ENCODE data around the gene UTP11. TPM values are rescaled to one million over a fixed set of nuclear protein-coding genes. Genes with fewer than 3 reads are reported as not detected.

Gene UTP11
- polyA plus RNA-seq, 12 donors: 80.5 to 128 (median 105) TPM; not detected in 1

- DNase-seq: no peak
Observed at GRCh38 chr1:38064197-38064903, 51.8 kb downstream of the UTP11 start.

DNA sequence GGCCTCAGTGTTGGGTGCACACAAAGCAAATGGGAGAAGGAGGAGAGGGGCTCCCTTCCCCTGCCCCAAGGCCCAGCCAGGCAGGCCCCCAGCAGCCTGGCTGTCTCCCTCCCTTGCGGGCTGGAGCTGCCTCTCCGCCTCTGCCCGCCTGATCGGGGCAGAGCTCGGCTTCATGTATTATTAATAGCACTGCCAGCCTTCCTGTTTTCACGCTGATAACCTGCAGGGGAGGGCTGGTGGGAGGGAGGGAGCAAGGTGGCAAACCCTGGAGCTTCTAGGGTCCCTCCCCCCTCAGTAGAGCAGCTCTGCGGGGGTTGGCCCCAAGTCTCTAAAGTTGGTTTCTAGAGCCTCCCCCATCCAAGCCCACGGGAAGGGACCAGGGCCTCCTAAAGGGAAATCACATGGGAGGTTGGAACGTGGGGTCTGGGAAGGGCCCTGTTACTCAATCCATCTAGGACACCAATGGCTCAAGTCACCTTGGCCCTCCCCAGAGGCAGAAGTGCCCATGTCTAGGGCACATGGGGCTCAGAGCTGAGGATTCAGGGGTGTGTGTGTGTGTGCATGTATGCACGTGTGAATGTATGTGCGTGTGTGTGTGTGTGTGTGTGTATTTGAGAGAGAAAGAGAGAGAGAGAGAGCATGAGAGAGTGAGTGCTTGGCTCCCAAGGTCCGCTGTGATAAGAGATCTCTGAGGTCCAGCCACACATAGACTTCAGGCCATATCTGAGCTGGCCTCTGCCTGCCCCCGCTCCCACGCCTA, 55.9 kb downstream of the UTP11 start:
- DNase-seq: no peak

DNA sequence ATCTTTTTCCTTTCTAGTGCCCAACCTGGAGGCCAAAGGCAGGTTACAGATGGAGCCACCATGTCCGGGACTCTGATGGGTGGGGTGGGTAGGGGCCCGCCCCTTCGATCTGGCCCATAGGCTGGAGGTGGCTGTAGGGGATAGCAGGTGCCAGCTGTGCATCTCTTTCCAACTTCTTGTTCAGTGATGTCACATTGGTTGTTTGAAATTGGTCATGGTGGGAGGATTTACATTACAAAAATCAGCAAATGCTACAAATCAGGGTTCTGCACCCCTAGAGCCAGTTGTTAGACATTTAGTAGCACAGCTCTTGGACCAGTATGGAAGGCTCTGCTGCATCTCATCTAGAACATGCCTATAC, 56.4 kb downstream of the UTP11 start:
- DNase-seq: no peak

DNA sequence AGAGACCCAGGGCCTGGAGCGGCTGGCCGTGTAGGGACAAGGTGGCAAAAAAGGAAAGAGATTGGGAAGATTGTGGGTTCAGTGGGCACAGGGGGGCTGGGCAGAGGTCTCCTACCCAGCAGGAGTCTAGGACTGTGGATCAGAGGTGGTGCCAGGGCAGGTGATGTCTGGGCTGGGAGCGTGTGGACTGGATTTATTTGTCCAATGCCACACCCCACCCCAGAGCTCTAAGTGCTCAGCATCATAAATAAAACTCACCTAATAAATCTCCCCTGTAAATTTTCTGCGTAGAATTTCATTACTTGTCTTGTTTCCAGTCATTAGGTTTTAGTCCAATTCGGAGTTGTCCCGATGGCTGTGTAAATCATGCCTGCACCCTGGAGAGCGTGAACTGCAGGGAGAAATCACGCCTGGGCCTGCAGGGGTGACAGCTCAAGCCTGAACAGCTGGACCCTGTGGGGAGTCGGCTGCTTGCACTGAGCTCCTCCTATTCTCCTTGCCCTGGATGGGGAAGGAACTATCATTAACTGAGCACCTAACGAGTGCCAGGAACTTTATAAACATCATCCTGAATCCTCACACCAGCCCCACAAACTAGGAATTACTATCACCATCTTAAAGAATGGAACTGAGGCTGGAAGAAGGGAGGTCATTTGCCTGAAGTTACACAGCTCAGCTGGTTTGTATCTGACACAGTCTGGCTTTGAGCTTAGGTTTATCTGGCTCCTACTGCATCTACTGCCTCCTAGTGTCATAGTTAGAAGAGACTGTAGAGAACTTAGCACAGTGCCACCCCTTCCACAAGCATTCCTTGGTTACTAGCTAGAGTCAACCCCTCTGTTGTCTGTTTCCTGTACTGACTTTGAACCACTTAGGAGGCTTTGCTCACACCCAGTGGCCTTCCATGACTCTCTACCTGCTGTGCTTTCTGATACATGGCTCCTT, 59.0 kb downstream of the UTP11 start:
- no peak for DNase-seq

DNA sequence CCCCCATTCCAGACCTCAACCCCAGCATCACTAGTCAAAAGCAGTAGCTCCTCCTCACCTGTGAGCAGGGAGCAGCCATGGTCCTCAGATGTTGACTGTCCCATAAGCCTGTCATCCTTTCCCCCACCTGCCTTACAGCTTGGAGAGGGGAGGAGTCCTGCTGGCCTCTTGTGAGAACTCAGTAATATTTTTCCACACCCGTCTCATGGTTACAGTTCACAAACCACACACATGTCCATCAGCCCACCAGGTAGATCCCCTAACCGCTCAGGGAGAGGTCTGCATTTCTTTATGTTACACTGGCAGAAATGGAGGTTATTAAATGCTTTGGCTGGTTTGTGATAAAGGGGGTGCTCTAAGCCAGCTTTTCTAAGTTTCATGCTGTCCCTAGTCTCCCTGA, 60.3 kb downstream of the UTP11 start:
- no peak for DNase-seq

- DNase-seq: no peak
Observed at GRCh38 chr1:38073534-38074301, 61.2 kb downstream of the UTP11 start.

DNA sequence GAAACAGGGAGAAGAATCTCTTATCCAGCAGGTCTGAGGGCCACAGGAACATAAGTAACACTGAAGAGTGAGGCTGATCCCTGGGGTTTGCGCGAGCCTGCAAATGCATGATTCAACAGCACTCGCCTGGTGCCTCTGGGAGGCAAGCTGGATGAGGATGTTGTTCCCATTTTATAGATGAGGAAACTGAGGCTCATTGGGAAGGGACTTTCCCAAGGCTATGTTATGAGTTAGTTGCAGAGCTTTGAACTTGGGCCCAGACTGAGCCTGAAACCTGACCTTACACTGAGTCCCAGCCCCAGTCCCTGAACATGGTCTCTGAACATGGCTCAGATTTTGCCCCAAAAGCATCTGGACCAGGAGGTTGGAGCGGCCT, 61.8 kb downstream of the UTP11 start:
- no peak for DNase-seq

Other genes with a start within 250 kb of the UTP11 start
- gene EPHA10, start 247.6 kb upstream of the UTP11 start, polyA plus RNA-seq (ENCODE audit: insufficient read length in 12 of 12): under 1 TPM in 6 of 12 donors, not detected in 6; 0.04 to 0.24 (median 0.11) TPM
- gene MANEAL, start 218.9 kb upstream of the UTP11 start, polyA plus RNA-seq (ENCODE audit: insufficient read length in 12 of 12): 1 to 10 TPM in 10 of 12 donors, not detected in 2; 2.1 to 6.1 (median 3.0) TPM
- gene C1orf122, start 204.9 kb upstream of the UTP11 start, polyA plus RNA-seq (ENCODE audit: insufficient read length in 12 of 12): 10 to 100 TPM in 11 of 12 donors, not detected in 1; 21.3 to 67.5 (median 31.9) TPM
- 10 to 100 TPM in 2 of 12 donors, 1 to 10 TPM in 9, not detected in 1; 5.3 to 11.9 (median 7.3) TPM for gene YRDC, start 204.5 kb upstream of the UTP11 start, polyA plus RNA-seq (ENCODE audit: insufficient read length in 12 of 12)
- 10 to 100 TPM in 2 of 12 donors, 1 to 10 TPM in 9, not detected in 1; 5.3 to 12.8 (median 6.8) TPM for gene MTF1, start 153.1 kb upstream of the UTP11 start, polyA plus RNA-seq (ENCODE audit: insufficient read length in 12 of 12)
- gene INPP5B, start 65.7 kb upstream of the UTP11 start, polyA plus RNA-seq (ENCODE audit: insufficient read length in 12 of 12): 10 to 100 TPM in 6 of 12 donors, 1 to 10 TPM in 5, not detected in 1; 3.5 to 16.5 (median 10.2) TPM
- 10 to 100 TPM in 11 of 12 donors, not detected in 1; 32.6 to 95.5 (median 60.7) TPM for gene SF3A3, start 22.7 kb upstream of the UTP11 start, polyA plus RNA-seq (ENCODE audit: insufficient read length in 12 of 12)
- gene FHL3, start 7.2 kb upstream of the UTP11 start, polyA plus RNA-seq (ENCODE audit: insufficient read length in 12 of 12): 100 to 1,000 TPM in 6 of 12 donors, 10 to 100 TPM in 5, not detected in 1; 66.7 to 236 (median 115) TPM
- gene POU3F1, start 34.1 kb downstream of the UTP11 start, polyA plus RNA-seq (ENCODE audit: insufficient read length in 12 of 12): 1 to 10 TPM in 3 of 12 donors, under 1 TPM in 7, not detected in 2; 0.31 to 3.3 (median 0.72) TPM

All from muscle of arm (tissue), 12 donors.